GM12874 (cell line): Measurements from ENCODE around the gene ZNF821.

Experiments used
- CTCF ChIP-seq: IDR thresholded peaks from 2 replicates; pipeline ENCODE4 v1.5.1; 2011; ENCODE audit warnings: low read depth, mild to moderate bottlenecking, control low read depth, low read length, moderate library complexity; ENCODE audit not compliant: insufficient read depth

Gene ZNF821

GRCh38 chr16:71915350-71915749, 31.4 kb upstream of the ZNF821 start:
- TF ChIP-seq CTCF, result no peak

- no peak for TF ChIP-seq CTCF
Observed at GRCh38 chr16:71914802-71915201, 30.8 kb upstream of the ZNF821 start.

GRCh38 chr16:71912534-71913275, 28.7 kb upstream of the ZNF821 start:
- no peak for TF ChIP-seq CTCF

GRCh38 chr16:71911121-71911520, 27.1 kb upstream of the ZNF821 start:
- TF ChIP-seq CTCF, result no peak

GRCh38 chr16:71904239-71904638, 20.3 kb upstream of the ZNF821 start:
- TF ChIP-seq CTCF, result no peak

GRCh38 chr16:71903608-71904007, 19.6 kb upstream of the ZNF821 start:
- no peak for TF ChIP-seq CTCF

- TF ChIP-seq CTCF, result no peak
Observed at GRCh38 chr16:71902656-71903365, 18.8 kb upstream of the ZNF821 start.
